Measurements from ENCODE around the gene MYL7.
A peak's percentile ranks its signal among the peaks of the same experiment; 100 is the strongest.

Gene MYL7

DNA sequence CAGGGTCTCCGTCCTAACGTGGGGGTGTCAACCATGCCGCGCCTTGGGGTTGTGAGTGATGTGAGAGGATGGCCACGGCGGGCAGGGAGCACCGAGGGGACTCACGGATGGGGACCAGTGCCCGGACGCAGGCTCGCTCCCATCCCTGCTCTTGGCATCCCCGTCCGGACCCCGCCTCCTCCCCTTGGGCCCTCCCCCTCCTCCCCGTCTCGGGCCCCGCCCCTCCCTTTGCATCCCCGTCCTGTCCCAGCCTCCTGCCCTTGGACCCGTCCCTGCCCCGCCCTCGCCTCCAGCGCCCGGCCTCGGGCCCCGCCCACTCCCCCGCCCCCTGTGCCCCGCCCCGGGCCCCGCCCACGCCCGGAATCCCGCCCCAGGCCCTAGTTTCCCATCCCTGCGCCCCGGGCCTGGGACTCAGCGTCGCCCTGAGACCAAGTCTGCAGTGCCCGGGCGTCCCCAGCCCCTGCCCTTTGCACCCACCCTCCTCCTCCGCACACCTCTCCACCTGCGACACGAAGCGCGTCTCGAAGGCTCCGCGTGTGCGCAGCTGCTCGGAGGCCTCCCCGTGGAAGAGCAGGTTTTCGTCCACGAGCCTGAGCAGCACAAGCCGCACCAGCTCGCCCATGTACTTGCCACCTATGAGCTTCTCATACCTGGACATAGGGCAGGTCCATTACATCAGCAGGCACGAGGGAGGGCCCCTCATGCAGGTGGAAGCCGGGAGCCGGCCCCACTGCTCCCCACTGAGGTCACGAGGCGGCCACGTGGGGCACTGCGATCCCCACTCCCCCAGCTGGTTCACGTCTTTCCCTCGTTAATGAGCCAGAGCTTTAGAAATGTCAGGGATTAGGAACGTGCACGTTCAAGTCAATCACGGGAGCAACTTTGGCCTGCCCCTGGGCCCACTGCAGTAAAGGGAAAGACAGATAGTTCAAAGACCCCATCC, 5.1 kb upstream of the MYL7 start:
- peaks cover 29% of the 10 kb centered on the region for H3K27me3 ChIP-seq (ENCODE audit: control insufficient read depth, insufficient read depth, low read length)
- H3K9me3 ChIP-seq (ENCODE audit: control insufficient read depth, low read depth, low read length): no peaks in the 10 kb centered on the region
- peak overlapping the region; percentile 59 for H3K4me3 ChIP-seq (ENCODE audit: low read length)
- no peak overlapping the region for H3K9ac ChIP-seq (ENCODE audit: low read length)
- peaks cover 10% of the 10 kb centered on the region for H3K4me1 ChIP-seq (ENCODE audit: control insufficient read depth, low read depth, low read length)
- no peak overlapping the region for H3K27ac ChIP-seq (ENCODE audit: low read length)
- H3K36me3 ChIP-seq (ENCODE audit: control insufficient read depth, low read depth, low read length): no peaks in the 10 kb centered on the region

DNA sequence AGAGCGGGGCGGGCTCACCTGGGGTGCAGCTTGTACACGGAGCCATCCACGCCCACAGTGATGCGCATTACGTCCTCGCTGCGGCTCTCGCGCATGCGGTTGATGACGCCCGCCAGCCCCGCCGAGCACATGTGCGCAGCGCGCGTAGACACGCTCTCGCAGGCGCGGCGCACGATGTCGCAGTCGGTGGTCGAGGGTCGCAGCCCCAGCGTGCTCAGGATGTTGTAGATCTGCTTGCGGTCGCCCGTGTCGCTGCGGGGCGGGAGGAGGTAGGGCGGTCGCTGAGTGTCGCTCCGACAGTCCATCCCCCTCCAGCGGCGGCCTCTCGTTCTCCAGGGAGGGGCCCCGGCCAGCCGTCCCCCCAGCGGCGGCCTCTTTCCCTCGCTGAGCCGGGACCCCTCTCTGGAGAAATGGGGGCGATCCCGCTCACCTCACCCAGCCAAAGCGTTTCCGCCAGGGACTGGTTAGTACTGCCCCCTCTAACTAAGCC, 4.4 kb upstream of the MYL7 start:
- H3K9me3 ChIP-seq (ENCODE audit: control insufficient read depth, low read depth, low read length): no peaks in the 10 kb centered on the region
- H3K36me3 ChIP-seq (ENCODE audit: control insufficient read depth, low read depth, low read length): no peaks in the 10 kb centered on the region
- peaks cover 10% of the 10 kb centered on the region for H3K4me1 ChIP-seq (ENCODE audit: control insufficient read depth, low read depth, low read length)
- no peak overlapping the region for H3K9ac ChIP-seq (ENCODE audit: low read length)
- H3K27me3 ChIP-seq (ENCODE audit: control insufficient read depth, insufficient read depth, low read length): peaks cover 29% of the 10 kb centered on the region
- peak overlapping the region; percentile 59 for H3K4me3 ChIP-seq (ENCODE audit: low read length)
- H3K27ac ChIP-seq (ENCODE audit: low read length): no peak overlapping the region

DNA sequence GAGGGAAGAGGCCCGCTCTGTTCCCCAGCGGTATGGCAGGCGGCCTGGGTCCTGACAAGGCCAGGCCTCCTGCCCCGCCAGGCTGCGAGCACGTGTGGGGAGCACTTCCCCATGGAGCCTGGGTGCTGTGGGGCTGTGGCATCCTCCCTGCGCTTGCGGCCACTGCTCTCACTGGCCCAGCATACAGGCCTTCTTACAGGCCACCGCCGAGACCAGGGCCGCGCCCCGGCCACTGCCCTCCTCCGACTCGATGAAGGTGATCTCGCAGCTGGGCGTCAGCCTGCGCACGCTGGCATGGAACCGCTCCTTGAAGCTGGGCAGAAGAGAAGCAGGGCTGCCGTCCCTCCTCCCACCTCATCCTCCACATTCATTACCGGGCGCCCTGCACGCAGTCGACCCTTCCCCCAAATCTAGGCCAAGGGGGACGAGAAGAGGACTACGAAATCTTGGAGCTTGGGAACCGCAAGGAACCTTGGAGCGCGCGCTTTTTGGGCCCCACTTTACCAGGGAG, 3.9 kb upstream of the MYL7 start:
- Histone ChIP-seq H3K4me3 (ENCODE audit: low read length) (peak overlapping the region; percentile 59), H3K9me3 (ENCODE audit: control insufficient read depth, low read depth, low read length) (no peaks in the 10 kb centered on the region), H3K36me3 (ENCODE audit: control insufficient read depth, low read depth, low read length) (no peaks in the 10 kb centered on the region), H3K4me1 (ENCODE audit: control insufficient read depth, low read depth, low read length) (peaks cover 10% of the 10 kb centered on the region), H3K9ac (ENCODE audit: low read length) (no peak overlapping the region), H3K27ac (ENCODE audit: low read length) (no peak overlapping the region), H3K27me3 (ENCODE audit: control insufficient read depth, insufficient read depth, low read length) (peaks cover 29% of the 10 kb centered on the region)

DNA sequence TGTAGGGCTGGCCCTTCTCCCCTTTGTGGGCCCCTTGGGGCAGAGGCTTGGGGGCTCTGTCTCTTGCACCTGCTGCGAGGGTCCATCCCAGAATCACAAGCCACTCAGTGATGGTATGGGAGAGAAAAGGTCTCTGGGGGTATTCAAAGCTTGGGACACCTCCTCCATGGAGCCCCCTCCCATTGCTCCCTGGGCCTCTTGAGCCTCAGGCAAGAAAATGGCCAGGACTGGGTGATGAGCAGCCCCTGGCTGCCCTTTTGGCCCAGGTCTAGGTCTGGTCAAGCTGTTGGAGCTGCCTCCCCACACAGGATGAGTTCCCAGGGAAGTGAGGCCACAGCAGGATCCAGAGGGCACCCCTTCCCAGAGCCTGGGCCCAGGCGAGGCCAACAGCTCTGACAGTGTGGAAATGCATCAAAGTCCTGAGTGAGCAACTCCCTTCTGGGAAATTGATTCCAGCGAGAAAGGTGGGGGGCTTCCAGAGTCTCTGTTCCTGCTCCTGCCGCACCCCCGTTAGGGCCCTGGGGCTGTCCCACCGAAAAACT, 3.4 kb upstream of the MYL7 start:
- Histone ChIP-seq H3K27me3 (ENCODE audit: control insufficient read depth, insufficient read depth, low read length) (peaks cover 29% of the 10 kb centered on the region), H3K9ac (ENCODE audit: low read length) (no peak overlapping the region), H3K4me3 (ENCODE audit: low read length) (no peak overlapping the region), H3K4me1 (ENCODE audit: control insufficient read depth, low read depth, low read length) (peaks cover 10% of the 10 kb centered on the region), H3K9me3 (ENCODE audit: control insufficient read depth, low read depth, low read length) (no peaks in the 10 kb centered on the region), H3K27ac (ENCODE audit: low read length) (no peak overlapping the region), H3K36me3 (ENCODE audit: control insufficient read depth, low read depth, low read length) (no peaks in the 10 kb centered on the region)

DNA sequence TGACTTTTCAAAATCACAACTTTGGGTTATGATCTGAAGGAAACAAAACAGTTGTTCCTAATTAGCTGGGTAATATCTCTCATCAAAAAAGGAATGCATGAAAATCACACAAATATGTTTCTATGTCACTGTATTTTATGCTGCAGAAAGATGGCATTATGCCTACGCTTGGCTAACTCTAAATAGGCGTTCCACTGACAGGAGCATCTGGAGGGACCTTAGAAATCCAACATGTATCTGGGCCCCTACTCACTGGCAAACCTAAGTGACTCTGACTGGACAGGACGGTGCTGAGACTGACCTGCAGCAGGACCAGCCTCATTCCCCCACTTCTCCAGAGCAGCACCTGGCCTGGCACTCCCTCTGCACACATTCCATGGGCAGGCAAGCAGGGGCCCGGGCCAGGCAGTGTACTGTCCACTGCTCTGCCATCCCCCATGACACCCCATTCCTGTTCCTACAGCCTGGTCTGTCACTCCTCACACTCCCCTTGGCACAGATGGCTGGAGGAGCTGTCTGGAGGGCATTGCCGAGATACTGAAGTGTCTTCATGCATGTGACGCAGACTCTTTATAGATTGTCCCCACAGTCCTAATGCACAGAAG, 2.6 kb upstream of the MYL7 start:
- H3K4me3 ChIP-seq (ENCODE audit: low read length): no peak overlapping the region
- H3K27me3 ChIP-seq (ENCODE audit: control insufficient read depth, insufficient read depth, low read length): peaks cover 29% of the 10 kb centered on the region
- H3K27ac ChIP-seq (ENCODE audit: low read length): no peak overlapping the region
- no peaks in the 10 kb centered on the region for H3K36me3 ChIP-seq (ENCODE audit: control insufficient read depth, low read depth, low read length)
- no peaks in the 10 kb centered on the region for H3K9me3 ChIP-seq (ENCODE audit: control insufficient read depth, low read depth, low read length)
- H3K9ac ChIP-seq (ENCODE audit: low read length): no peak overlapping the region
- peaks cover 10% of the 10 kb centered on the region for H3K4me1 ChIP-seq (ENCODE audit: control insufficient read depth, low read depth, low read length)

DNA sequence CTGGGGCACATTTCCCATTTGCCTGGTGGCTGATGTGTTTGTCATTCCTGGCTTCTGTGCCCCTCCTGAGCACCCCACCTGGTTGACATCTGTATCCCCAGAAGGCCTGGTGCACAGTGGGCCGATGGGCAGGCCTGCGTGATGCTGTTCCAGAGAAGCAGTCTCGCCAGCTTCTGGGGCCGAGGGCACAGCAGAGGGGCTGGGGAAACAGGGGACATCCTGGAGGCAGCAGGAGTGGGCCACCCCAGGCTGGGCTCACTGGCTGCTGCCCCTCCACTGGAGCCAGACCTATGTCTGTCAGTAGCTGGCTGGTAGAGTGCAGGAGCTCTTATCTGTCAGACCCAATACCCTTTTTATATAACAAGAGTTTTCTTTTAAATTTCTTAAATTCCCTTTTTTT, 896 bp upstream of the MYL7 start:
- Histone ChIP-seq H3K4me1 (ENCODE audit: control insufficient read depth, low read depth, low read length) (peaks cover 1% of the 10 kb centered on the region), H3K9me3 (ENCODE audit: control insufficient read depth, low read depth, low read length) (no peaks in the 10 kb centered on the region), H3K4me3 (ENCODE audit: low read length) (no peak overlapping the region), H3K27ac (ENCODE audit: low read length) (no peak overlapping the region), H3K27me3 (ENCODE audit: control insufficient read depth, insufficient read depth, low read length) (peaks cover 25% of the 10 kb centered on the region), H3K9ac (ENCODE audit: low read length) (no peak overlapping the region), H3K36me3 (ENCODE audit: control insufficient read depth, low read depth, low read length) (no peaks in the 10 kb centered on the region)

DNA sequence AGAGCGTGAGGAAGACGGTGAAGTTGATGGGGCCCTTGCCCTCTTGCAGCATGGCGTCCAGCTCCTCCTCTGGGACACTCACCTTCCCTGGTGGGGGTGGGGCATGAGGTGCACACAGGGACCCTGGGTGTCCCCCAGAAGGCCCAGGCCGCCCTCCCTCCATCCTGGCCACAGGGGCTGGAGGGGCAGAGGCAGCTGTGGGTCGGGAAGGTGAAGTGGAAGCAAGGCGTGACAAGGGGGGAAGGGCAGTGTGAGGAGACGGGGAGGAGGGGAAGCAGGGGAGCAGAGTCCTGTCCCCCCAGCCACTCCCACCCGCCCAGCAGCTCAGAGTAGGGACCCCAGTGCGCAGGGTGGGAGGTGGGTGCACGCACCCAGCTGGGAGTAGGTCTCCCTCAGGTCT, 791 bp downstream of the MYL7 start:
- H3K9ac ChIP-seq (ENCODE audit: low read length): no peak overlapping the region

DNA sequence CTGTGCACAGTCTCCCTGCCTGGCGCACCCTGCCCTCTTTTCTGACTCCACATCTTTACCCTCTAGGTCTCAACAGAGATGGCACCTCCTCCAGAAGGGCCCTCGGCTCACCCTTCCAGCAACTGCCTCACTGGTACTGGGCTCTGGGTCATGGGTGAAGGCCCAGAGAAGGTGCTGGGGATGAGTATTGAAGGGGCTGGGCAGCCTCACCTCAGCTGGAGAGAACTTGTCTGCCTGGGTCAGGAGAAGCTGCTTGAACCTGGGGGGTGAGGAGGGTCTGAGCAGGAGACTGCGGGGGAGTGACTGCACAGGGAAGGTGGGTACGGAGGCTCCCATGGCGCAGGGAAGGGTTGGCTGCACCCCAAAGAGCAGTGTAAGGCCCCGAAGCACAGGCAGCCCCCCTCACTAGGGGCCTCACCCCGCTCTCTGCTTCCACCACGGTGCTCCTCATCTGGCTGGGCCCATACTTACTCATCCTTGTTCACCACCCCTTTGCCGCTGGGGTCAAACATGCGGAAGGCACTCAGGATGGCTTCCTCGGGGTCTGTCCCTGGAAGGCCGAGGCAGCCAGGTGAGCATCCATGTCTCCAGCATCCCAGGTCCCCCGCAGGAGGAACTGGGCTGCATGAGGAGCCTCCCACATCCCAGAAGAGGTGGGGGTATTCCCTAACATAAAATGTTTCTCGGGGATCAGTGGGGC, 1.7 kb downstream of the MYL7 start:
- Histone ChIP-seq H3K4me3 (ENCODE audit: low read length) (no peak overlapping the region), H3K9me3 (ENCODE audit: control insufficient read depth, low read depth, low read length) (no peaks in the 10 kb centered on the region), H3K9ac (ENCODE audit: low read length) (no peak overlapping the region), H3K36me3 (ENCODE audit: control insufficient read depth, low read depth, low read length) (no peaks in the 10 kb centered on the region), H3K27me3 (ENCODE audit: control insufficient read depth, insufficient read depth, low read length) (peaks cover 10% of the 10 kb centered on the region), H3K4me1 (ENCODE audit: control insufficient read depth, low read depth, low read length) (no peaks in the 10 kb centered on the region), H3K27ac (ENCODE audit: low read length) (no peak overlapping the region)

More for the DNA sequence above, 791 bp downstream of the MYL7 start:
- H3K36me3 ChIP-seq (ENCODE audit: control insufficient read depth, low read depth, low read length): no peaks in the 10 kb centered on the region
- H3K4me1 ChIP-seq (ENCODE audit: control insufficient read depth, low read depth, low read length): no peaks in the 10 kb centered on the region
- no peaks in the 10 kb centered on the region for H3K9me3 ChIP-seq (ENCODE audit: control insufficient read depth, low read depth, low read length)
- peaks cover 19% of the 10 kb centered on the region for H3K27me3 ChIP-seq (ENCODE audit: control insufficient read depth, insufficient read depth, low read length)
- no peak overlapping the region for H3K4me3 ChIP-seq (ENCODE audit: low read length)
- H3K27ac ChIP-seq (ENCODE audit: low read length): no peak overlapping the region

DNA sequence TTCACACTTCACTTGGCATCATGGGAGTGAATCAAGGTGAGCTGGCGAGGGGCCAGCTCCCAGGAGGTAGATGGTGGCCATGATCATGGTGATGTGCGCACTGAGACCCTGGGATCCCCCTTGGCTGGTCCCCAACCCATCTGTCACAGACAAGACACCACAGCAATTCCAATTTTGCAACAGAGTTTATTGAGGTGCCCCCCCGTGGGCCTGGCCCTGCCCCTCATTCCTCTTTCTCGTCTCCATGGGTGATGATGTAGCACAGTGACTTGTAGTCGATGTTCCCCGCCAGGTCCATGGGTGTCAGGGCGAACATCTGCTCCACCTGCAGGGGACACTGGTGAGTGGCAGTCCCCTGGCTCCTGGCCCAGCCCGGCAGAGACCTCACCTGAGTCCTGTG, 2.4 kb downstream of the MYL7 start:
- no peak overlapping the region for H3K4me3 ChIP-seq (ENCODE audit: low read length)
- no peak overlapping the region for H3K9ac ChIP-seq (ENCODE audit: low read length)
- H3K36me3 ChIP-seq (ENCODE audit: control insufficient read depth, low read depth, low read length): no peaks in the 10 kb centered on the region
- H3K9me3 ChIP-seq (ENCODE audit: control insufficient read depth, low read depth, low read length): no peaks in the 10 kb centered on the region
- no peaks in the 10 kb centered on the region for H3K4me1 ChIP-seq (ENCODE audit: control insufficient read depth, low read depth, low read length)
- H3K27ac ChIP-seq (ENCODE audit: low read length): no peak overlapping the region
- peaks cover 2% of the 10 kb centered on the region for H3K27me3 ChIP-seq (ENCODE audit: control insufficient read depth, insufficient read depth, low read length)

DNA sequence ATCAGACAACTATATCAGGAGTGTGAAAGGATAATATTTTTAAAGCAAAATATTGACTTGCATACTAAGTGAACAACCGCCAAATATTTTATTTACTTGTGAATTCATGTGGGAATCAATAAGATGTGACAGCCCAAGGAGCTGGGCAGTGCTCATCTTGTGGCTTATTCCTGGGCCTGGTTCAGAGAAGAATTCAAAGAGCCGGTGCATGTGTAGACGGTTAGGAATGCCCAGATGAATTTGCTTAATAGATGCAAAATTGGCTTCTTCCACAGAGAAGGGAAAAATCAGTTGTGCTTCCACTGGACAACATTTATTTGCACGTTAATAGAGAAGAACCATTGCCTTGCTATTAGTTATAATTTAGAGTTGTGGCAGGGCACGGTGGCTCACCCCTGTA, 4.4 kb downstream of the MYL7 start:
- Histone ChIP-seq H3K27me3 (ENCODE audit: control insufficient read depth, insufficient read depth, low read length) (no peaks in the 10 kb centered on the region), H3K27ac (ENCODE audit: low read length) (no peak overlapping the region), H3K36me3 (ENCODE audit: control insufficient read depth, low read depth, low read length) (no peaks in the 10 kb centered on the region), H3K4me1 (ENCODE audit: control insufficient read depth, low read depth, low read length) (peaks cover 6% of the 10 kb centered on the region), H3K9me3 (ENCODE audit: control insufficient read depth, low read depth, low read length) (no peaks in the 10 kb centered on the region), H3K4me3 (ENCODE audit: low read length) (no peak overlapping the region), H3K9ac (ENCODE audit: low read length) (no peak overlapping the region)

DNA sequence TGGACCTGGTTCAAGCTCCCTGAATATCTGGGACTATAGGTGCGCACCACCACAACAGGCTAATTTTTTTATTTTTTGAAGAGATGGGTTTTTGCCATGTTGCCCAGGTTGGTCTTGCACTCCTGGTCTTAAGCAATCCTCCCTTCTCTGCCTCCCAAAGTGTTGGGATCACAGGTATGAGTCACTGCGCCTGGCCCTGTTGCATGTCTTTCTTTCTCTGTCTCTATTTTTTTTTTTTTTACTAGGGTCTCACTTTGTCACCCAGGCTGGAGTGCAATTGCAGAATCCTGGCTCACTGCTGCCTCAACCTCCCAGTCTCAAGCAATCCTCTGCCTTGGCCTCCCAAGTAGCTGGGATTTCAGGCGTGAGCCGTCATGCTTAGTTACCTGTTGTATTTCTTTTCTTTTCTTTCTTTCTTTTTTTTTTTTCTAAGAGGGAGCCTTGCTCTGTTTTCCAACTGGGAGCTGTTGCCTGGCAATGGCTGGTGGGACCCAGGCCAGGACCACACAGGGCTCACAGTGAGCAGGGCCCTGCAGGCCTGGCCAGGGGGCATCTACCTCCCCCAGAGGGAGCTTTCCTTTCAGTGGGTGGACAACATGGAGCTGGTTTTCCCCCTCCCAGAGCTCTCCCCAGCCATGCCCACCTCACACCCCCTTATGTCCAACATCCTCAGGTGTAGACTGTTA, 6.0 kb downstream of the MYL7 start:
- Histone ChIP-seq H3K9me3 (ENCODE audit: control insufficient read depth, low read depth, low read length) (no peaks in the 10 kb centered on the region), H3K4me3 (ENCODE audit: low read length) (no peak overlapping the region), H3K4me1 (ENCODE audit: control insufficient read depth, low read depth, low read length) (peaks cover 6% of the 10 kb centered on the region), H3K36me3 (ENCODE audit: control insufficient read depth, low read depth, low read length) (no peaks in the 10 kb centered on the region), H3K27ac (ENCODE audit: low read length) (no peak overlapping the region), H3K27me3 (ENCODE audit: control insufficient read depth, insufficient read depth, low read length) (no peaks in the 10 kb centered on the region), H3K9ac (ENCODE audit: low read length) (no peak overlapping the region)
